Peyer's patch (tissue), 4 donors: ENCODE data around the gene LCA5.

Experiments
- CTCF ChIP-seq, 6 experiments: fragments of 450-650 bp in 4 of 6; fragments of 200-600 bp in 2 of 6; sonication (generic) in 1 of 6; IDR thresholded peaks; one replicate each; pipeline ENCODE4 v1.5.1; 2017 to 2019; ENCODE audit warnings: antibody characterized with exemption in 6 of 6, mild to moderate bottlenecking in 3 of 6, moderate library complexity in 1 of 6
- POLR2A ChIP-seq, 2 donors: fragments of 450-650 bp; IDR thresholded peaks; one replicate each; pipeline ENCODE4 v1.5.1; 2017; ENCODE audit warnings: antibody characterized with exemption in 2 of 2, mild to moderate bottlenecking in 2 of 2, moderate library complexity in 2 of 2

GRCh38 chr6:79574630-79575225 lies 37.5 kb upstream of the LCA5 start:
- no peak for TF ChIP-seq CTCF (IDR thresholded peaks at IDR 0.05)
- TF ChIP-seq POLR2A (IDR thresholded peaks at IDR 0.05) = no peak
